Spleen (tissue), 7 donors: ENCODE measurements around the gene COL2A1.

Experiments used
- POLR2A ChIP-seq, 3 donors: fragments of 450-650 bp; IDR thresholded peaks; one replicate each; pipeline ENCODE4 v1.5.1; 2017; ENCODE audit warnings: antibody characterized with exemption in 3 of 3, mild to moderate bottlenecking in 1 of 3
- TF ChIP-seq, protein P1 (sequence below), 11 experiments: fragments of 200-600 bp in 7 of 11; fragments of 450-650 bp in 4 of 11; sonication (generic) in 4 of 11; IDR thresholded peaks in 8 of 11; conservative IDR thresholded peaks in 3 of 11; 1 replicate in 7 of 11; 2 replicates in 4 of 11; pipeline versions ENCODE4 v1.4.0 to v1.8.0; 2016 to 2021; ENCODE audit warnings: antibody characterized with exemption in 11 of 11, inconsistent platforms in 4 of 11, mild to moderate bottlenecking in 1 of 11
- donor health status: DM: no; HTN: no; CAD: no; lungs with moderate emphysema.
- donor health status: DM: no; HTN: no; CAD: no.
- donor health status: DM: no; HTN: no; CAD: no.

DNA sequence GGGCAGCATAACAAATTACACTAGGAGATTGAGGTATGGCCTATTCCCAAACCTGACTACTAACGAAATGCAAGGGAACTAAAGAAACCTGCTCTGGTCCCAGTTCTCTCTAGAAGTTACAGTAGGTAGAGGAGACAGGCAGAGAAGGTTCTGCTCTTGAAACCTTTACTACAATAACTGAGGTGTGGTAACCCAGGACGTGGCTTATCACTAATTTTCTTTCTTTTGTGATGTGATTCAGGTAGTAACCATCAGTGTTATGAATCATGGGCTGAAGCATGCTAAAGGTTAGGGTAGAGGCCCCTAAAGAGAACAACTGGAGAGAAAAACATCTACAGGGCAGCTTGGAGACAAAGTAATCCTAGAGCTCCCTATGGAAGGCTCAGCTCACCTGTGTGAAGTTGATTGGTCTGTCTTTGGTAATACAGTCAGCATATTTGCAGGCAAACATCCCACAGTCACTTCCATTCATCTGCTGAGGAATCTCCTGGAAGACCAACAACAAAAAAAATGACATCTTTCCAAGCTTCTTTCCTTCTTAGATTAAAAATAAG lies 41.8 kb upstream of the COL2A1 start:
- TF ChIP-seq, protein P1, sequence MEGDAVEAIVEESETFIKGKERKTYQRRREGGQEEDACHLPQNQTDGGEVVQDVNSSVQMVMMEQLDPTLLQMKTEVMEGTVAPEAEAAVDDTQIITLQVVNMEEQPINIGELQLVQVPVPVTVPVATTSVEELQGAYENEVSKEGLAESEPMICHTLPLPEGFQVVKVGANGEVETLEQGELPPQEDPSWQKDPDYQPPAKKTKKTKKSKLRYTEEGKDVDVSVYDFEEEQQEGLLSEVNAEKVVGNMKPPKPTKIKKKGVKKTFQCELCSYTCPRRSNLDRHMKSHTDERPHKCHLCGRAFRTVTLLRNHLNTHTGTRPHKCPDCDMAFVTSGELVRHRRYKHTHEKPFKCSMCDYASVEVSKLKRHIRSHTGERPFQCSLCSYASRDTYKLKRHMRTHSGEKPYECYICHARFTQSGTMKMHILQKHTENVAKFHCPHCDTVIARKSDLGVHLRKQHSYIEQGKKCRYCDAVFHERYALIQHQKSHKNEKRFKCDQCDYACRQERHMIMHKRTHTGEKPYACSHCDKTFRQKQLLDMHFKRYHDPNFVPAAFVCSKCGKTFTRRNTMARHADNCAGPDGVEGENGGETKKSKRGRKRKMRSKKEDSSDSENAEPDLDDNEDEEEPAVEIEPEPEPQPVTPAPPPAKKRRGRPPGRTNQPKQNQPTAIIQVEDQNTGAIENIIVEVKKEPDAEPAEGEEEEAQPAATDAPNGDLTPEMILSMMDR (IDR thresholded peaks at IDR 0.05 in 8 of 11, conservative IDR thresholded peaks at IDR 0.05 in 3 of 11), result no peak
- no peak for TF ChIP-seq POLR2A (IDR thresholded peaks at IDR 0.05)
